H9 (cell line): ENCODE measurements around the gene SPEG. TPM values are rescaled to one million over a fixed set of nuclear protein-coding genes. Genes with fewer than 3 reads are reported as not detected.

ENCODE experiments used
- DNase-seq: peaks from one replicate; pipeline ENCODE4 v3.0.0-alpha.2; 2017
- H2AFZ ChIP-seq: one replicate; pipeline ENCODE4 v1.6.1; 2013; ENCODE audit warnings: mild to moderate bottlenecking, low read length, control low read depth, moderate library complexity
- H2AK5ac ChIP-seq: 2 replicates; pipeline ENCODE4 v1.6.1; 2013; ENCODE audit warnings: low read length, control low read depth, mixed read lengths; ENCODE audit not compliant: insufficient read length
- H2BK120ac ChIP-seq: one replicate; pipeline ENCODE4 v1.6.1; 2013; ENCODE audit warnings: low read depth, mild to moderate bottlenecking, low read length, control low read depth, inconsistent platforms; ENCODE audit not compliant: poor library complexity, severe bottlenecking
- H2BK12ac ChIP-seq: 2 replicates; pipeline ENCODE4 v1.6.1; 2013; ENCODE audit warnings: low read length, control low read depth, mixed read lengths, low read depth; ENCODE audit not compliant: insufficient read length
- H2BK15ac ChIP-seq: 2 replicates; pipeline ENCODE4 v1.6.1; 2013; ENCODE audit warnings: low read depth, low read length, control low read depth
- H2BK20ac ChIP-seq: one replicate; pipeline ENCODE4 v1.6.1; 2013; ENCODE audit warnings: low read depth, mild to moderate bottlenecking, low read length, control low read depth, inconsistent platforms; ENCODE audit not compliant: poor library complexity, severe bottlenecking
- H2BK5ac ChIP-seq: 2 replicates; pipeline ENCODE4 v1.6.1; 2013; ENCODE audit warnings: low read length, control low read depth, mixed read lengths; ENCODE audit not compliant: insufficient read length
- H3K14ac ChIP-seq: 2 replicates; pipeline ENCODE4 v1.6.1; 2013; ENCODE audit warnings: low read length, control low read depth; ENCODE audit not compliant: insufficient read depth
- H3K18ac ChIP-seq: 2 replicates; pipeline ENCODE4 v1.6.1; 2013; ENCODE audit warnings: low read depth, mild to moderate bottlenecking, mixed read lengths, low read length, control low read depth; ENCODE audit not compliant: insufficient read length
- H3K23ac ChIP-seq: 2 replicates; pipeline ENCODE4 v1.6.1; 2013; ENCODE audit warnings: low read length, control low read depth, mixed read lengths, low read depth; ENCODE audit not compliant: insufficient read length
- H3K23me2 ChIP-seq: 2 replicates; pipeline ENCODE4 v1.6.1; 2013; ENCODE audit warnings: low read depth, mild to moderate bottlenecking, mixed read lengths, low read length, control low read depth; ENCODE audit not compliant: insufficient read length, poor library complexity, severe bottlenecking
- H3K27ac ChIP-seq: 2 replicates; pipeline ENCODE4 v1.5.1; 2013; ENCODE audit warnings: low read length, control low read depth, mixed read lengths, low read depth; ENCODE audit not compliant: insufficient read length
- H3K27me3 ChIP-seq: 2 replicates; pipeline ENCODE4 v1.6.1; 2013; ENCODE audit warnings: low read length, control low read depth, inconsistent platforms; ENCODE audit not compliant: insufficient read depth
- H3K4ac ChIP-seq: 2 replicates; pipeline ENCODE4 v1.6.1; 2013; ENCODE audit warnings: low read depth, mild to moderate bottlenecking, control low read depth, inconsistent platforms, low read length, moderate library complexity
- H3K4me1 ChIP-seq: 2 replicates; pipeline ENCODE4 v1.6.1; 2013; ENCODE audit warnings: low read length, control low read depth, inconsistent platforms; ENCODE audit not compliant: insufficient read depth
- H3K4me2 ChIP-seq: 2 replicates; pipeline ENCODE4 v1.6.1; 2013; ENCODE audit warnings: low read length, control low read depth, mixed read lengths; ENCODE audit not compliant: insufficient read length, insufficient read depth
- H3K56ac ChIP-seq: 2 replicates; pipeline ENCODE4 v1.6.1; 2013; ENCODE audit warnings: low read depth, mild to moderate bottlenecking, mixed read lengths, low read length, control low read depth; ENCODE audit not compliant: insufficient read length
- H3K79me1 ChIP-seq: 2 replicates; pipeline ENCODE4 v1.6.1; 2013; ENCODE audit warnings: low read depth, mild to moderate bottlenecking, moderate library complexity, low read length, control low read depth, inconsistent platforms; ENCODE audit not compliant: insufficient read depth, poor library complexity, severe bottlenecking
- H3K79me2 ChIP-seq: 2 replicates; pipeline ENCODE4 v1.6.1; 2013; ENCODE audit warnings: low read length, control low read depth, inconsistent platforms; ENCODE audit not compliant: insufficient read depth
- H3K9ac ChIP-seq: 2 replicates; pipeline ENCODE4 v1.6.1; 2013; ENCODE audit warnings: low read length, control low read depth, mixed read lengths; ENCODE audit not compliant: insufficient read length; ENCODE audit errors: extremely low read depth
- H3K9me3 ChIP-seq: one replicate; pipeline ENCODE4 v1.6.1; 2013; ENCODE audit warnings: low read depth, low read length, inconsistent platforms; ENCODE audit not compliant: control insufficient read depth
- H3T11ph ChIP-seq: one replicate; pipeline ENCODE4 v1.6.1; 2013; ENCODE audit warnings: mild to moderate bottlenecking, low read length, control low read depth, inconsistent platforms
- H4K20me1 ChIP-seq: one replicate; pipeline ENCODE4 v1.6.1; 2013; ENCODE audit not compliant: control insufficient read depth, insufficient read length, insufficient read depth
- H4K5ac ChIP-seq: 2 replicates; pipeline ENCODE4 v1.6.1; 2013; ENCODE audit warnings: low read depth, mild to moderate bottlenecking, mixed read lengths, low read length, control low read depth; ENCODE audit not compliant: insufficient read length
- H4K8ac ChIP-seq: replicated peaks from 2 replicates; pipeline ENCODE4 v1.6.1; 2013; ENCODE audit warnings: low read length, control low read depth, mixed read lengths, low read depth; ENCODE audit not compliant: insufficient read length
- H4K91ac ChIP-seq: 2 replicates; pipeline ENCODE4 v1.6.1; 2013; ENCODE audit warnings: low read depth, mild to moderate bottlenecking, moderate library complexity, mixed read lengths, low read length, control low read depth; ENCODE audit not compliant: insufficient read length
- H3K27ac Mint-ChIP-seq, 3 experiments: 2 replicates in 2 of 3; 3 replicates in 1 of 3; pipeline ENCODE4 v1.8.0; 2020 to 2021; ENCODE audit warnings: mixed read lengths in 3 of 3, mild to moderate bottlenecking in 1 of 3, moderate library complexity in 1 of 3
- H3K27me3 Mint-ChIP-seq: 2 replicates; pipeline ENCODE4 v1.8.0; 2021; ENCODE audit warnings: low read depth, mild to moderate bottlenecking, moderate library complexity, mixed read lengths
- H3K36me3 Mint-ChIP-seq, 3 experiments: 2 replicates in 2 of 3; 3 replicates in 1 of 3; pipeline ENCODE4 v1.8.0; 2020 to 2021; ENCODE audit warnings: low read depth in 3 of 3, mixed read lengths in 3 of 3; ENCODE audit not compliant: insufficient read depth in 1 of 3
- H3K4me1 Mint-ChIP-seq, 2 experiments: 2 replicates each; pipeline ENCODE4 v1.8.0; 2020; ENCODE audit warnings: mixed read lengths in 2 of 2
- H3K4me3 Mint-ChIP-seq, 2 experiments: 2 replicates in 1 of 2; 3 replicates in 1 of 2; pipeline ENCODE4 v1.8.0; 2020 to 2021; ENCODE audit warnings: mild to moderate bottlenecking in 2 of 2, mixed read lengths in 2 of 2, moderate library complexity in 1 of 2
- H3K9me3 Mint-ChIP-seq, 2 experiments: 2 replicates in 1 of 2; 3 replicates in 1 of 2; pipeline ENCODE4 v1.8.0; 2020; ENCODE audit warnings: mild to moderate bottlenecking in 2 of 2, mixed read lengths in 2 of 2, moderate library complexity in 1 of 2
- WGBS: extraction: QIAGEN DNeasy Blood & Tissue Kit; methylation state at CpG from one replicate; pipeline ENCODE4 v1.1.7; 2013; ENCODE audit warnings: missing lambda C conversion rate, low lambda C conversion rate, mixed read lengths; ENCODE audit not compliant: insufficient read length; ENCODE audit errors: extremely low coverage; 5-methylcytosine and 5-hydroxymethylcytosine counted together
- total RNA-seq: library from RNA; stranded (reverse); gene quantifications from 2 replicates; pipeline ENCODE4 v1.2.1, GENCODE V29; 2021
- TF ChIP-seq, protein P1 (sequence below): fragments of 200-600 bp; sonication (generic); conservative IDR thresholded peaks from 3 replicates; pipeline ENCODE4 v1.8.0; 2021; ENCODE audit warnings: antibody characterized with exemption, mild to moderate bottlenecking

The SPEG gene
- total RNA-seq, 1 experiment from 2014 or later = 23.7 TPM

DNA sequence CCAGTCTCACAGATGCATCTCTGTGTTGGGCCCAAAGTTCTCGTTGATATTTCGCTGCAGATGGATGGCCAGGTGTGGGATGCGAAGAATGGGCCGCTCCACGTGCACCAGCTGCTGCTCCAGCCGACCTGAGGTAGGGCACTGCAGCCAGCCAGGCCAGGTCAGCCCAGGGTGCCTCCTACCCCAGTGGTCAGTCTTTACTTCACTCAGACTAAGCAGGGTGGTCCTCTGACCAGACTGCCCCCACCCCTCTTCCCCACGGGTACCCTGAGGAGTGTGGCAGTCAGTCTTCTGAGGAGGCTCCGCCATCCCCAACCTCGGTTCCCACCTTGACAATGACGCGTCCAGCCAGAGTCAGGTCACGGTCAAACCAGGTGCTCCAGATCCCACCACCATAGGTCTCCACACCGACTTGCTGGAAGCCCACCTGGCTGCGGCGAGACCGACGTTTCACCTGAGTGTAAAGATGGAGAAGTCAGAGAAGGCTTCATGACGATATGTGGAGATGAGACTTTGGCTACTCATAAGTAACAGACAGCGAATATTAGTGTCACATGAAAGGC, 48.6 kb upstream of the SPEG start:
- H3K4me1 Mint-ChIP-seq = peaks cover 12 to 19% of the 10 kb centered on the region in 2 experiments
- no peaks in the 10 kb centered on the region for H4K20me1 ChIP-seq
- H3K27me3 ChIP-seq = no peaks in the 10 kb centered on the region
- no peak overlapping the region for H2BK12ac ChIP-seq
- H3K23me2 ChIP-seq = peaks cover 7% of the 10 kb centered on the region
- no peak overlapping the region for H4K5ac ChIP-seq
- H2BK20ac ChIP-seq = no peak overlapping the region
- no peak overlapping the region for H3K27ac ChIP-seq
- H3K4me3 Mint-ChIP-seq = peak overlapping the region in 1 of 2 experiments; percentile 96; a peak in 2 of 5 replicates
- no peak overlapping the region for H3K9ac ChIP-seq
- H3K4me1 ChIP-seq = no peaks in the 10 kb centered on the region
- no peak for DNase-seq
- H4K91ac ChIP-seq = no peak overlapping the region
- no peaks in the 10 kb centered on the region for H3K9me3 ChIP-seq
- H3K4ac ChIP-seq = no peak overlapping the region
- no peak overlapping the region for H3K18ac ChIP-seq
- H2BK5ac ChIP-seq = no peak overlapping the region
- H3K36me3 Mint-ChIP-seq = peaks cover 29 to 50% (median 46%) of the 10 kb centered on the region in 3 experiments; a peak in 6 of 7 replicates
- no peak overlapping the region for H4K8ac ChIP-seq
- H3K27me3 Mint-ChIP-seq = no peaks in the 10 kb centered on the region
- H3K79me2 ChIP-seq = no peaks in the 10 kb centered on the region
- H3K79me1 ChIP-seq = no peaks in the 10 kb centered on the region
- TF ChIP-seq, protein P1, sequence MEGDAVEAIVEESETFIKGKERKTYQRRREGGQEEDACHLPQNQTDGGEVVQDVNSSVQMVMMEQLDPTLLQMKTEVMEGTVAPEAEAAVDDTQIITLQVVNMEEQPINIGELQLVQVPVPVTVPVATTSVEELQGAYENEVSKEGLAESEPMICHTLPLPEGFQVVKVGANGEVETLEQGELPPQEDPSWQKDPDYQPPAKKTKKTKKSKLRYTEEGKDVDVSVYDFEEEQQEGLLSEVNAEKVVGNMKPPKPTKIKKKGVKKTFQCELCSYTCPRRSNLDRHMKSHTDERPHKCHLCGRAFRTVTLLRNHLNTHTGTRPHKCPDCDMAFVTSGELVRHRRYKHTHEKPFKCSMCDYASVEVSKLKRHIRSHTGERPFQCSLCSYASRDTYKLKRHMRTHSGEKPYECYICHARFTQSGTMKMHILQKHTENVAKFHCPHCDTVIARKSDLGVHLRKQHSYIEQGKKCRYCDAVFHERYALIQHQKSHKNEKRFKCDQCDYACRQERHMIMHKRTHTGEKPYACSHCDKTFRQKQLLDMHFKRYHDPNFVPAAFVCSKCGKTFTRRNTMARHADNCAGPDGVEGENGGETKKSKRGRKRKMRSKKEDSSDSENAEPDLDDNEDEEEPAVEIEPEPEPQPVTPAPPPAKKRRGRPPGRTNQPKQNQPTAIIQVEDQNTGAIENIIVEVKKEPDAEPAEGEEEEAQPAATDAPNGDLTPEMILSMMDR = no peak
- no peak overlapping the region for H2BK120ac ChIP-seq
- H3K23ac ChIP-seq = no peak overlapping the region
- H3K14ac ChIP-seq = no peak overlapping the region; the same call in 1 of the 2 replicates
- H3K4me2 ChIP-seq = peak overlapping the region; percentile 71
- no peak overlapping the region for H3K27ac Mint-ChIP-seq
- no peak overlapping the region for H2AK5ac ChIP-seq
- no peak overlapping the region for H2BK15ac ChIP-seq
- no peak overlapping the region for H3T11ph ChIP-seq
- H2AFZ ChIP-seq = no peak overlapping the region
- H3K56ac ChIP-seq = no peak overlapping the region
- no peaks in the 10 kb centered on the region for H3K9me3 Mint-ChIP-seq
- WGBS = no CpG with 5 or more reads among the region's 19 CpGs
